ENCODE measurements around the gene SLC26A6. TPM values are rescaled to one million over a fixed set of nuclear protein-coding genes. Genes with fewer than 3 reads are reported as not detected.

Gene SLC26A6
- total and polyA plus RNA-seq, 8 donors: 6.2 to 32.1 (median 10.6) TPM

DNA sequence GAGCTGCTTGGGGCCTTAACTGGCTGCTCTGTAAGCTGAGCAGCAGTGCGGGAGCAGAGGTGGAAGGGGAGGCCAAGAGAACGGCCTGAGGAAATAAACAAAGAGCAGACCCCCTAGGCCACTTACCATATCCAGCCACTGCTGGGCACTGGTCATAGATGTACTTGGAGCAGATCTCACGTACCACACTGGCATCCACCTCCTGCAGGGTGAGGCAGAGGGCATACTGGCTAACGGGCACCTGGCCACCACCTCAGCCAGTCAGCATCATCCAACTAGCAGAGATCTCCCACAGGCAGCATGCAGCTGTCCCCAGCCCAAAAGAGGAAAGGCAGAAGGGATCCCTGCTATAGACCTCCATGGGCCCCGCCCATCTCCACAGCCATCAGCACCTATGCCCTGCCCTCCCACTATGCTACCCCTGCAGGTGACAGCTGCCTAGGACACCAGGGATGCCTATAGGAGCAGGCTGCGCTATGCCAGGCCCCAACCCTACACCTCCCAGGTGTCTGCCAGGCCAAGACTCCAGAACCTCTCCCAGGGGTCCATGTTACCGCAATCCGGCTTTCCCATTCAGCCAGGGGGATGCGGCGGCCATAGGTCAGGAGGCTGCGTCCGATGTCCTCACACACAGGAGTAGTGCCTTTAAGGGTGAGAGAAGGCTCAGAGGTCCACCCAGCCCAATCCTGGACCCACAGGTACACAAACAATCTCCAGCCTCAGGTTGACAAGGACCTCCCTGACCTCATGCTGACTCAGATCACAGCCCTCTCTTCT is 35.6 kb downstream of the SLC26A6 start:
- FAIRE-seq (no peak), ATAC-seq (no peak), DNase-seq (peak in 1 of 6 donors; percentile 21)
- no peak overlapping the region for H3K4me3 ChIP-seq
- no peaks in the 10 kb centered on the region for H3K9me3 ChIP-seq
- TF ChIP-seq CTCF (IDR thresholded peaks at IDR 0.05): no peak
- WGBS, 2 donors: 96 to 99% methylated on average over 12 of the region's 12 CpGs
- no peaks in the 10 kb centered on the region for H3K4me1 ChIP-seq
- no peak overlapping the region for H3K27ac ChIP-seq
- H3K27me3 ChIP-seq: no peaks in the 10 kb centered on the region
- H3K36me3 ChIP-seq: peaks cover 3 to 54% (median 42%) of the 10 kb centered on the region in 3 donors
- intact Hi-C loops (cut with DNase I): no loop called here

- Histone ChIP-seq H3K4me3 (no peak overlapping the region), H3K27ac (no peak overlapping the region), H3K9me3 (no peaks in the 10 kb centered on the region), H3K27me3 (no peaks in the 10 kb centered on the region), H3K36me3 (peaks cover 3 to 48% (median 37%) of the 10 kb centered on the region in 3 donors), H3K4me1 (no peaks in the 10 kb centered on the region)
- ATAC-seq (peak in 1 of 4 donors; percentile 7), FAIRE-seq (no peak), DNase-seq (no peak)
- 77 to 81% methylated on average over 11 of the region's 11 CpGs for WGBS, 2 donors
- TF ChIP-seq CTCF (IDR thresholded peaks at IDR 0.05): no peak
- intact Hi-C loops (cut with DNase I): no loop called here
Measured at GRCh38 chr3:48599077-48599501, 36.2 kb downstream of the SLC26A6 start.

DNA sequence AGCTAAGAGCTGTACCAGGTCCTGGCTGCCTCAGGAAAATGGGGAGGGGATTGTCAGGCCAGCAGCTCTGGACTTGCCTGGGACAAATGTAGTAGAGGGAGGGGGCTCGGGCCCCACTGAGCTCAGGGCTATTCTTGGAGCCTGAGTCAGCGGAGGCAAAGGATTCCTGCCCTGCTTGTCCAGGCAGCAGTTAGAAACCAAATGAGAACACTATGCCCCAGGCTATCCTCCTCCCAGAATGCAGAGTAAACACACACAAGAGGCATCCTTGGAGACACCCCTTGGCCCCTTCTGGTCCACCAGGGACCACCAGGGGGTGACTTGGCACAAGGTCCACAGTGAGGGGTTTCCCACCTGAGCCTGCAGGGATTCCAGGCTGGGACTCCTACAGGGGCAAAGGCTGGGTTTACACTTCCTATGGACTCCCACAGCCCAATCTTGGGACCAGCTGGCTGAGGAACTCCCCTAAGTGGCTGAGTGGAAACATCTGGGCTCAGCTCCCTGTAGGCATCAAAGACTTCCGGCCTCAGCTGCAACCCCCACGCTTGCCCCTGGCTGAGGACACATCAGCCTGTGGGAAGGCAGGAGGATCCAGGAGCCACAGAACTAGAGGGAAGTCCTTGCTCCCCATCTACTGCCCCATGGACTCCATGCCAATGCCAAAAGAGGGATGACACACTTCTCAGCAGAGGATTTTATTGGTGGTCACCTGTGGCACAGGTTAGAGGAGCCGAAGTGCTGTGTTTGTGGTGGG is 36.8 kb downstream of the SLC26A6 start:
- no peak overlapping the region for H3K4me3 ChIP-seq
- FAIRE-seq (no peak), ATAC-seq (no peak), DNase-seq (peak in 1 of 6 donors; percentile 45)
- no peak overlapping the region for H3K27ac ChIP-seq
- intact Hi-C loops (cut with DNase I): no loop called here
- H3K9me3 ChIP-seq: no peaks in the 10 kb centered on the region
- H3K27me3 ChIP-seq: no peaks in the 10 kb centered on the region
- H3K36me3 ChIP-seq: peaks cover 3 to 44% (median 31%) of the 10 kb centered on the region in 3 donors
- no peak for TF ChIP-seq CTCF (IDR thresholded peaks at IDR 0.05)
- H3K4me1 ChIP-seq: no peaks in the 10 kb centered on the region
- 76 to 80% methylated on average over 5 of the region's 5 CpGs for WGBS, 2 donors

- peak in 1 of 6 donors; percentile 29 for DNase-seq
- no peak for TF ChIP-seq CTCF (IDR thresholded peaks at IDR 0.05)
- no peaks in the 10 kb centered on the region for H3K4me1 ChIP-seq
- H3K4me3 ChIP-seq: no peak overlapping the region
- H3K36me3 ChIP-seq: peaks cover 3 to 33% (median 23%) of the 10 kb centered on the region in 3 donors
- FAIRE-seq: no peak
- intact Hi-C loops (cut with DNase I): no loop called here
- H3K27me3 ChIP-seq: no peaks in the 10 kb centered on the region
- 68 to 71% methylated on average over 6 of the region's 6 CpGs for WGBS, 2 donors
- H3K27ac ChIP-seq: no peak overlapping the region
- H3K9me3 ChIP-seq: no peaks in the 10 kb centered on the region
- no peak for ATAC-seq
Measured at GRCh38 chr3:48597408-48597800, 37.9 kb downstream of the SLC26A6 start.
